K562 (cell line): ENCODE measurements around the gene ZSWIM4. TPM values are rescaled to one million over a fixed set of nuclear protein-coding genes. Genes with fewer than 3 reads are reported as not detected.
A peak's percentile ranks its signal among the peaks of the same experiment; 100 is the strongest.

Experiments
- AFF1 ChIP-seq, 2 experiments: fragments of 450-650 bp; IDR thresholded peaks; 2 replicates each; pipeline ENCODE4 v1.6.1; 2018; ENCODE audit warnings: mild to moderate bottlenecking in 2 of 2, low read depth in 1 of 2; ENCODE audit not compliant: partially characterized antibody in 2 of 2
- DDX20 ChIP-seq: fragments of 450-650 bp; IDR thresholded peaks from 2 replicates; pipeline ENCODE4 v1.6.1; 2016; ENCODE audit warnings: missing genetic modification characterization, low read depth, mild to moderate bottlenecking, missing compliant biosample characterization, moderate library complexity
- EZH2 ChIP-seq: IDR thresholded peaks from 2 replicates; pipeline ENCODE4 v1.6.1; 2012; ENCODE audit warnings: low read depth, mild to moderate bottlenecking, inconsistent platforms, low read length, borderline replicate concordance
- GATAD2A ChIP-seq: fragments of 450-650 bp; IDR thresholded peaks from 2 replicates; pipeline ENCODE4 v1.6.1; 2017
- HCFC1 ChIP-seq: IDR thresholded peaks from 2 replicates; pipeline ENCODE4 v1.6.1; 2012; ENCODE audit warnings: low read depth, low read length, improper control_type of control experiment
- HOXB6 ChIP-seq: fragments of 250-450 bp; sonication (Bioruptor Pico); IDR thresholded peaks from 2 replicates; pipeline ENCODE4 v1.5.1; 2022; ENCODE audit warnings: mild to moderate bottlenecking, borderline replicate concordance
- NFIC ChIP-seq: fragments of 450-650 bp; IDR thresholded peaks from 2 replicates; pipeline ENCODE4 v1.6.1; 2017; ENCODE audit warnings: mild to moderate bottlenecking, inconsistent platforms
- PTTG1 ChIP-seq: fragments of 450-650 bp; IDR thresholded peaks from 2 replicates; pipeline ENCODE4 v1.6.1; 2016; ENCODE audit warnings: low read depth, mild to moderate bottlenecking, missing genetic modification characterization, missing compliant biosample characterization
- RBM34 ChIP-seq: fragments of 200-400 bp; formaldehyde crosslinking; IDR thresholded peaks from 2 replicates; pipeline ENCODE4 v1.6.1; 2018; ENCODE audit warnings: low read length, borderline replicate concordance; ENCODE audit not compliant: insufficient read depth
- RREB1 ChIP-seq: fragments of 250-450 bp; sonication (Bioruptor Pico); IDR thresholded peaks from 2 replicates; pipeline ENCODE4 v1.4.0; 2020
- SMAD4 ChIP-seq: fragments of 250-450 bp; sonication (Bioruptor Pico); conservative IDR thresholded peaks from 2 replicates; pipeline ENCODE4 v1.8.0; 2021; ENCODE audit warnings: inconsistent platforms, mild to moderate bottlenecking, moderate library complexity
- TCF7L2 ChIP-seq: fragments of 150-350 bp; IDR thresholded peaks from 2 replicates; pipeline ENCODE4 v1.6.1; 2016; ENCODE audit warnings: low read depth, mild to moderate bottlenecking, low read length, moderate library complexity
- WHSC1 ChIP-seq: IDR thresholded peaks from one replicate; pipeline ENCODE4 v1.6.1; 2012; ENCODE audit warnings: low read length, control low read depth, inconsistent platforms
- XRCC5 ChIP-seq: fragments of 200-400 bp; formaldehyde crosslinking; IDR thresholded peaks from 2 replicates; pipeline ENCODE4 v1.6.1; 2017; ENCODE audit warnings: low read depth, mild to moderate bottlenecking, low read length
- ZFP91 ChIP-seq: sonication (generic); formaldehyde crosslinking; IDR thresholded peaks from 2 replicates; pipeline ENCODE4 v1.8.0; 2022; ENCODE audit warnings: mild to moderate bottlenecking, missing genetic modification reagents
- ZZZ3 ChIP-seq: fragments of 450-650 bp; IDR thresholded peaks from 2 replicates; pipeline ENCODE4 v1.6.1; 2016; ENCODE audit warnings: antibody characterized with exemption, mild to moderate bottlenecking, moderate library complexity
- polyA plus RNA-seq, 8 experiments: library from polyadenylated mRNA; depleted of rRNA in 4 of 8; stranded (reverse) in 5 of 8; unstranded in 3 of 8; fragments of >200 nt; fragmentation: Nextera tagmentation in 2 of 8; fragmentation: Illumina TruSeq in 1 of 8; extraction: Ambion mirVana in 2 of 8; extraction: Trizol in 1 of 8; gene quantifications; 2 replicates each; pipeline versions ENCODE4 v1.2.1 to v1.2.3, GENCODE V29; 2011 to 2014; ENCODE audit warnings: inconsistent platforms in 1 of 8, missing spikeins in 1 of 8
- total RNA-seq, 7 experiments: library from RNA; depleted of rRNA in 6 of 7; stranded (reverse); fragments of >200 nt in 6 of 7; fragmentation: Illumina TruSeq in 2 of 7; extraction: Trizol in 2 of 7; gene quantifications; 2 replicates each; pipeline versions ENCODE4 v1.2.1 to v1.2.3, GENCODE V29; 2011 to 2021; ENCODE audit warnings: low replicate concordance in 1 of 7

Gene ZSWIM4
- total and polyA plus RNA-seq, 9 of the 15 experiments (the other 6 are each of a cell fraction or from before 2014, with no cell fraction given) = 0.25 to 3.7 (median 0.79) TPM; not detected in 2

- TF ChIP-seq RREB1 (CRISPR knock-in tag) (no peak), ZZZ3 (no peak), TCF7L2 (peak; percentile 62), XRCC5 (peak; percentile 21; the same call in 1 of the 2 replicates), GATAD2A (peak; percentile 74), ZFP91 (no peak), DDX20 (tag) (0 out of 2 replicates have a peak, but pooled peaks have one; percentile 34), RBM34 (no peak), SMAD4 (CRISPR knock-in tag) (peak; percentile 82), HOXB6 (CRISPR knock-in tag) (no peak), EZH2 (no peak), HCFC1 (peak; percentile 26; the same call in 1 of the 2 replicates), PTTG1 (tag) (no peak), WHSC1 (no peak), NFIC (peak; percentile 100), AFF1 (IDR thresholded peaks at IDR 0.05; ENCODE audit: low read depth in 1 of 2, partially characterized antibody in 2 of 2) (peak in 1 of 2 experiments; percentile 27)
Observed at GRCh38 chr19:13846557-13847406, 51.5 kb downstream of the ZSWIM4 start (continued).
